Fibroblast of mammary gland (primary cell): Measurements from ENCODE around the gene MDH2.

Experiments used
- DNase-seq: peaks from one replicate; pipeline ENCODE4 v3.0.0-alpha.2; 2010; ENCODE audit warnings: low read depth
- H3K4me3 ChIP-seq: 2 replicates; pipeline ENCODE4 v1.5.1; 2011; ENCODE audit warnings: low read depth, mild to moderate bottlenecking, low read length, moderate library complexity; ENCODE audit not compliant: control insufficient read depth
- TF ChIP-seq, protein P1 (sequence below): conservative IDR thresholded peaks from 2 replicates; pipeline ENCODE4 v1.5.1; 2011; ENCODE audit warnings: low read depth, low read length, inconsistent platforms; ENCODE audit not compliant: control insufficient read depth, insufficient read depth

MDH2 gene

DNA sequence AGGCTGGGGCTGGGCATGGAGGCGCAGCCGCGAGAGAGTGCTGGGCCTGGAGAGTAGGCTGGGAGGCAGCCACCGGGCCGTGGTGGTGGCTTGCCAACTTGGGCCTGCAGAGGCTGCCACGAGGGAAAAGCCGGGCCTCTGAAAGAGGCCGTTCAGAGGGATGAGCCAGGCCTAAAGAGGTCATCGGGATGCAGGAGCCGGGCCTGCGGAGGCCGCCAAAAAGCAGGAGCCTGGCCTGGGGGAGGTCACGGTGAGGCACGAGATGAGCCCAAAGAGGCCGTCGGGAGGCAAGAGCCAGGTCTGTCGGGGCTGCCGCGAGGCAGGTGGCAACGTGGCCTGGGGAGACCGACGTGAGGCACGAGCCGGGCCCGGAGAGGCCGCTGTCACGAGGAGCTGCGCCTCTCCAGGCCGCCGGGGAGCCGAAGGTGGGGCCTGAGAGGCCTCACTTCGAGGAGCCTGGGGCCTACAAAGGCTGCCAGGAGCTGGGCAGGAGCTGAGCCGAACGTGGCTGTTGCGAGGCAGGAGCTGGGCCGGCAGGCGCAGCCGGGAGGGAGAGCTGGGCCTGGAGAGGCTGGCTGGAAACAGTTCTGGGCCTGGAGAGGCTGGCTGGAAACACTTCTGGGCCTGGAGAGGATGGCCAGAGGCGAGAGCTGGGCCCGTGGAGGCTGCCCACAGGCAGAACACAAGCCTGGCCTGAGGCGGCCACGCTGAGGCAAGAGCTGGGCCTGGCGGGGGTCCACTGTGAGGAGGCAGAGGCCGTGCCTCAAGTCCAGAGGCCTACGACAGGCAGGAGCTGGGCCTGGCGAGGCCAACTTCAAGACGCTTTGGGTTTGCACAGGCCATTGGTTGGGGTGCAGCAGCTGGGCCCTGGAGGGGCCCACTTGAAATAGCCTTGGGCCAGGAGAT is 24.6 kb downstream of the MDH2 start:
- no peak overlapping the region for H3K4me3 ChIP-seq
- no peak for DNase-seq
- TF ChIP-seq, protein P1, sequence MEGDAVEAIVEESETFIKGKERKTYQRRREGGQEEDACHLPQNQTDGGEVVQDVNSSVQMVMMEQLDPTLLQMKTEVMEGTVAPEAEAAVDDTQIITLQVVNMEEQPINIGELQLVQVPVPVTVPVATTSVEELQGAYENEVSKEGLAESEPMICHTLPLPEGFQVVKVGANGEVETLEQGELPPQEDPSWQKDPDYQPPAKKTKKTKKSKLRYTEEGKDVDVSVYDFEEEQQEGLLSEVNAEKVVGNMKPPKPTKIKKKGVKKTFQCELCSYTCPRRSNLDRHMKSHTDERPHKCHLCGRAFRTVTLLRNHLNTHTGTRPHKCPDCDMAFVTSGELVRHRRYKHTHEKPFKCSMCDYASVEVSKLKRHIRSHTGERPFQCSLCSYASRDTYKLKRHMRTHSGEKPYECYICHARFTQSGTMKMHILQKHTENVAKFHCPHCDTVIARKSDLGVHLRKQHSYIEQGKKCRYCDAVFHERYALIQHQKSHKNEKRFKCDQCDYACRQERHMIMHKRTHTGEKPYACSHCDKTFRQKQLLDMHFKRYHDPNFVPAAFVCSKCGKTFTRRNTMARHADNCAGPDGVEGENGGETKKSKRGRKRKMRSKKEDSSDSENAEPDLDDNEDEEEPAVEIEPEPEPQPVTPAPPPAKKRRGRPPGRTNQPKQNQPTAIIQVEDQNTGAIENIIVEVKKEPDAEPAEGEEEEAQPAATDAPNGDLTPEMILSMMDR = no peak

DNA sequence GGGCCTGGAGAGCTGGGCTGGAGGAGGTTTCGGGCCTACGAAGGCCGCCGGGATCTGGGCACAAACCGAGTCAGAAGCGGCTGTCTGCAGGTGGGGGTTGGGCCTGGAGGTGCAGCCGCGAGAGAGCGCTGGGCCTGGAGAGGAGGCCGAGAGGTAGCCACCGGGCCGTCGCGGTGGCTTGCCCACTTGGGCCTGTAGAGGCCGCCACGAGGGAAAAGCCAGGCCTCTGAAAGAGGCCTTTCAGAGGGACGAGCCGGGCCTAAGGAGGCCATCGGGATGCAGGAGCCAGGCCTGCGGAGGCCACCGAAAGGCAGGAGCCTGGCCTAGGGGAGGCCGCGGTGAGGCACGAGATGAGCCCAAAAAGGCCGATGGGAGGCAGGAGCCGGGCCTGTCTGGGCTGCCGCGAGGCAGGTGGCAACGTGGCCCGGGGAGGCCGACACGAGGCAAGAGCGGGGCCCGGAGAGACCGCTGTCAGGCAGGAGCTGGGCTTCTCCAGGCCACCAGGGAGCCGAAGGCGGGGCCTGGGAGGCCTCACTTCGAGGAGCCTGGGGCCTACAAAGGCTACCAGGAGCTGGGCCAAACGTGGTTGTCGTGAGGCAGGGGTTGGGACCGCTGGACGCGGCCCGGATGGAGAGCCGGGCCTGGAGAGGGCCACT is 25.6 kb downstream of the MDH2 start:
- DNase-seq = no peak
- TF ChIP-seq, protein P1 = no peak
- H3K4me3 ChIP-seq = no peak overlapping the region

DNA sequence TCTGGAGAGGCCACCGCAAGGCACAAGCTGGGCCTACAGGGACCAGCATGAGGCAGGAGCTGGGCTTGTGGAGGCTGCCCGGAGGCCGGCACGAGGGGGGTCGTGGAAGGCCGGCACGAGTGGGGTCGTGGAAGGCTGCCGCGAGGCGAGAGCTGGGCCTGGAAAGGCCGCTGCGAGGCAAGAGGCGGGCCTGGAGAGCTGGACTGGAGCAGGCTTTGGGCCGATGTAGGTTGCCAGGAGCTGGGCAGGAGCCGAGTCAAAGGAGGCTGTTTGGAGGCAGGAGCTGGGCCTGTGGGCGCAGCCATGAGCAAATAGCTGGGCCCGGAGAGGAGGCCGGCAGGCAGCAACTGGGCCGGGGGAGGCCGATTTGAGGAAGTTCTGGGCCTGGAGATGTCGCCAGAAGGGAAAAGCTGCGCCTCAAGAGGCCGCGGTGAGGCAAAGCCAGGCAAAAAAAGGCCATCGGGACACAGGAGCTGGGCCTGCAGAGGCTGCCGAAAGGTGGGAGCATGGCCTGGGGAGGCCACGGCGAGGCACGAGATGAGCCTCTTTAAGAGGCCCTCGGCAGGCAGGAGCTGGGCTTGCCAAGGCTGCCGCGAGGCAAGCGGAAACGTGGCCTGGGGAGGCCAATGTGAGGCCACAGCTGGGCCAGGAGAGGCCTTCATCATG is 26.5 kb downstream of the MDH2 start:
- H3K4me3 ChIP-seq = no peak overlapping the region
- DNase-seq = no peak

DNA sequence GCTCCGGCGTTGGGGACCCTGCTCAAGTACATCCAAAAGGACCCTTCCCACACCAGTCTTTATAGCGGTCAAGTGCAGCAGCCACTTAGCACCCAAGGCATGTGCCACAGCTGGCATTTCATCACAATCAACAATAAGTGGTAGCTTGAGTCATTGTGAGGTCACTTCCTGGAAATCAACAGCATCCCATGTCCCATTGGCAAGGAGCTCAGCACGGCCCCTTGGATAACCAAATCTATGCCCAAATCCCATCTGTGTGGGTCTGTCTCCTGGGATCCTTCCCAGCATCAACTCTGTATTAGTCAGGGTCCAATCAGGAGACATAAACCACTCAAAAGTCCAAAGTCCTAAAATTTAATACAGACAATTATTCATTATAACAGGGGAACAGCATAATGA is 27.1 kb downstream of the MDH2 start:
- TF ChIP-seq, protein P1 = no peak
- peak; percentile 81 for DNase-seq
- no peak overlapping the region for H3K4me3 ChIP-seq

More for the DNA sequence above, 26.5 kb downstream of the MDH2 start:
- TF ChIP-seq, protein P1 = no peak

DNA sequence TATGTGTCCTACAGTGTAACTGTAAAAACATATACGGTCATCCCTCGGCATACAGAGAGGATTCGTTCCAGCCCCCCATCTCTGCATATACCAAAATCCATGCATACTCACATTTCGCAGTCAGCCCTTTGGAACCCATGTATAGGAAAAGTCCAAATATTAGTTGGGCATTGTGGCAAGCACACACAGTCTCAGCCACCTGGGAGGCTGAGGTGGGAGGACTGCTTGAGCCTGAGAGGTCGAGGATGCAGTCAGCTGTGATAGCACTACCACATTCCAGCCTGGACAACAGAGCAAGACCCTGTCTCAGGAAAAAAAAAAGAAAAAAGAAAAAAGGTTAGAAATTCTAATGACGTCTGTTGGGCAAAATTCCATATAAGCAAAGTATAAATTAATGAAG is 29.1 kb downstream of the MDH2 start:
- no peak for DNase-seq
- TF ChIP-seq, protein P1 = no peak
- no peak overlapping the region for H3K4me3 ChIP-seq

DNA sequence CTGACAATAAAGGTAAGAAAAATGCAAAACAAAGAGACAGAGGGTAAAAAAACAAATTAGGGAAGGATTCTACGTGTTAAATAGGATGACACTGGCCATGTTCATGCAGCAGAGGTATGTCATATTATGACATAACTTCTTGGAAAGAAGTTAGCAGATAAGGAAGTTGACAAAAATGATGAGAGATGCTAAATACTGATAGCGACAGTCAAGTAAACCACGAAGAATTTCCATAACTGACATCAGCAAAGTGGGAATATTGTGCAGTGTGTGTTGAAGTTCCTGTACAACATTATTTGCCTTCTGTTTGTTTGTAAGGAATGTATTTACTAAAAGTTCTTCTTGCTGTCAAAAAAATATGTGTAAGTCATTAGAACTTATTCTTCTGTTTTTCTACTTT is 29.5 kb downstream of the MDH2 start:
- TF ChIP-seq, protein P1 = no peak
- no peak overlapping the region for H3K4me3 ChIP-seq
- DNase-seq = no peak
